K562 (cell line): ENCODE results near the gene TFPI. TPM values are rescaled to one million over a fixed set of nuclear protein-coding genes. Genes with fewer than 3 reads are reported as not detected.

Experiments
- ATAC-seq: fragments of 200-7000 bp; cut with Tn5 transposase; 3 replicates; pipeline ENCODE4 v1.9.1; 2020; ENCODE audit warnings: moderate library complexity
- BruUV-seq: library from RNA; stranded (reverse); fragments of 400-500 nt; replicated peaks from 2 replicates; lab custom pipeline; 2021; lab: Mats Ljungman, UMichigan
- CTCF ChIA-PET: fragments of 300-600 bp; formaldehyde crosslinking; extraction: SDS; loops from one replicate; lab custom pipeline; 2021; ENCODE audit warnings: low intra/inter-chr PET ratio; lab: Yijun Ruan, JAX
- POLR2A ChIA-PET: fragments of 300-600, 350-650 bp; sonication (Branson Sonifier 250); formaldehyde crosslinking; extraction: SDS; loops from one replicate; lab custom pipeline; 2021; ENCODE audit warnings: antibody characterized with exemption, inconsistent platforms; lab: Yijun Ruan, JAX
- DNase-seq, 4 experiments: peaks; one replicate each; pipeline versions ENCODE4 v3.0.0 to v3.0.0-alpha.2; 2011 to 2018; ENCODE audit warnings: low spot score in 3 of 4, mixed read lengths in 3 of 4; ENCODE audit errors: extremely low read depth in 1 of 4
- FAIRE-seq: peaks from 2 replicates; lab custom pipeline; 2011; peaks lifted over from hg19 to GRCh38; lab: Jason Lieb, UNC
- H2AFZ ChIP-seq: 2 replicates; pipeline ENCODE4 v1.6.0; 2011; ENCODE audit warnings: low read depth, low read length, control low read depth, inconsistent platforms
- H3K27ac ChIP-seq: fragments of 200-600 bp; 3 replicates; pipeline ENCODE4 v1.8.0; 2011; ENCODE audit warnings: low read depth, mild to moderate bottlenecking, control low read depth, inconsistent platforms, low read length, moderate library complexity, mixed read lengths; ENCODE audit errors: extremely low read depth
- H3K27me3 ChIP-seq, 2 experiments: fragments of 300-600 bp in 1 of 2; 2 replicates in 1 of 2; 3 replicates in 1 of 2; pipeline versions ENCODE4 v1.6.0 to v1.8.0; 2011; ENCODE audit warnings: inconsistent platforms in 2 of 2, low read length in 2 of 2, mild to moderate bottlenecking in 1 of 2, mixed read lengths in 1 of 2, moderate library complexity in 1 of 2; ENCODE audit not compliant: control insufficient read depth in 2 of 2, insufficient read depth in 2 of 2
- H3K36me3 ChIP-seq: fragments of 300-600 bp; 3 replicates; pipeline ENCODE4 v1.8.0; 2011; ENCODE audit warnings: mild to moderate bottlenecking, low read length, inconsistent platforms; ENCODE audit not compliant: control insufficient read depth, insufficient read depth
- H3K4me1 ChIP-seq, 2 experiments: fragments of 200-600 bp in 1 of 2; replicated peaks in 1 of 2; 2 replicates in 1 of 2; 3 replicates in 1 of 2; pipeline versions ENCODE4 v1.5.1 to v1.8.0; 2011; ENCODE audit warnings: inconsistent platforms in 2 of 2, low read length in 2 of 2, mild to moderate bottlenecking in 1 of 2, mixed read lengths in 1 of 2, moderate library complexity in 1 of 2; ENCODE audit not compliant: control insufficient read depth in 2 of 2, insufficient read depth in 2 of 2
- H3K4me2 ChIP-seq: 2 replicates; pipeline ENCODE4 v1.6.1; 2011; ENCODE audit warnings: low read length, control low read depth, inconsistent platforms, mixed read lengths; ENCODE audit not compliant: insufficient read depth
- H3K4me3 ChIP-seq: fragments of 200-600 bp; sonication (generic), shearing (Covaris generic); 2 replicates; pipeline ENCODE4 v1.5.1; 2016; ENCODE audit warnings: control low read depth, inconsistent platforms
- H3K79me2 ChIP-seq: fragments of 200-600 bp; 3 replicates; pipeline ENCODE4 v1.8.0; 2011; ENCODE audit warnings: low read length, inconsistent platforms; ENCODE audit not compliant: control insufficient read depth, insufficient read depth
- H3K9ac ChIP-seq, 2 experiments: 2 replicates each; pipeline versions ENCODE4 v1.6.0 to v1.6.1; 2011; ENCODE audit warnings: low read depth in 2 of 2, low read length in 2 of 2, control low read depth in 1 of 2, inconsistent platforms in 1 of 2, mild to moderate bottlenecking in 1 of 2, mixed read lengths in 1 of 2; ENCODE audit not compliant: insufficient read depth in 1 of 2
- H3K9me1 ChIP-seq: one replicate; pipeline ENCODE4 v1.6.0; 2011; ENCODE audit warnings: inconsistent platforms, mild to moderate bottlenecking, low read length, moderate library complexity; ENCODE audit not compliant: control insufficient read depth, insufficient read depth
- H3K9me3 ChIP-seq: replicated peaks from 2 replicates; pipeline ENCODE4 v1.5.1; 2011; ENCODE audit warnings: low read depth, low read length, inconsistent platforms; ENCODE audit not compliant: control insufficient read depth, insufficient read depth
- H4K20me1 ChIP-seq: replicated peaks from 2 replicates; pipeline ENCODE4 v1.6.1; 2011; ENCODE audit warnings: low read length, inconsistent platforms, mixed read lengths; ENCODE audit not compliant: control insufficient read depth, insufficient read depth
- CEBPB ChIP-seq: fragments of 450-650 bp; IDR thresholded peaks from 2 replicates; pipeline ENCODE4 v1.6.1; 2016; ENCODE audit warnings: missing genetic modification characterization, missing compliant biosample characterization
- CEBPG ChIP-seq, 3 experiments: fragments of 200-800 bp in 1 of 3; sonication (Bioruptor generic) in 1 of 3; sonication (generic) in 1 of 3; formaldehyde crosslinking in 1 of 3; IDR thresholded peaks in 2 of 3; conservative IDR thresholded peaks in 1 of 3; 2 replicates each; pipeline versions ENCODE4 v1.6.1 to v1.8.0; 2016 to 2022; ENCODE audit warnings: missing compliant biosample characterization in 2 of 3, missing genetic modification characterization in 2 of 3, mild to moderate bottlenecking in 1 of 3, missing genetic modification reagents in 1 of 3
- CTCF ChIP-seq, 3 experiments: IDR thresholded peaks in 2 of 3; conservative IDR thresholded peaks in 1 of 3; 2 replicates each; pipeline ENCODE4 v1.5.1; 2011 to 2012; ENCODE audit warnings: low read length in 3 of 3, mild to moderate bottlenecking in 3 of 3, control low read depth in 2 of 3, improper control_type of control experiment in 1 of 3, inconsistent platforms in 1 of 3, low read depth in 1 of 3, mixed read lengths in 1 of 3, moderate library complexity in 1 of 3; ENCODE audit not compliant: insufficient read depth in 2 of 3
- ZNF77 ChIP-seq: fragments of 250-450 bp; sonication (Bioruptor Pico); IDR thresholded peaks from 2 replicates; pipeline ENCODE4 v1.5.0; 2020
- WGBS: fragments of 100-300 bp; shearing (Covaris generic); methylation state at CpG from one replicate; pipeline ENCODE4 v1.1.6; 2016; ENCODE audit warnings: low coverage, mixed read lengths; ENCODE audit not compliant: insufficient coverage; ENCODE audit errors: missing lambda C conversion rate; 5-methylcytosine and 5-hydroxymethylcytosine counted together
- in situ Hi-C: fragments of 300-500 bp; cut with MboI; formaldehyde crosslinking; loops from 4 replicates; pipeline ENCODE4 v1.15.0; 2018; ENCODE audit warnings: inconsistent platforms, mixed read lengths
- intact Hi-C: fragments of 100-400 bp; cut with micrococcal nuclease; formaldehyde crosslinking; loops from 2 replicates; pipeline ENCODE4 v1.14.2; 2022
- polyA plus RNA-seq, 8 experiments: library from polyadenylated mRNA; depleted of rRNA in 4 of 8; stranded (reverse) in 5 of 8; unstranded in 3 of 8; fragments of >200 nt; fragmentation: Nextera tagmentation in 2 of 8; fragmentation: Illumina TruSeq in 1 of 8; extraction: Ambion mirVana in 2 of 8; extraction: Trizol in 1 of 8; gene quantifications; 2 replicates each; pipeline versions ENCODE4 v1.2.1 to v1.2.3, GENCODE V29; 2011 to 2014; ENCODE audit warnings: inconsistent platforms in 1 of 8, missing spikeins in 1 of 8
- total RNA-seq, 7 experiments: library from RNA; depleted of rRNA in 6 of 7; stranded (reverse); fragments of >200 nt in 6 of 7; fragmentation: Illumina TruSeq in 2 of 7; extraction: Trizol in 2 of 7; gene quantifications; 2 replicates each; pipeline versions ENCODE4 v1.2.1 to v1.2.3, GENCODE V29; 2011 to 2021; ENCODE audit warnings: low replicate concordance in 1 of 7

The TFPI gene
- total and polyA plus RNA-seq, 9 of the 15 experiments (the other 6 are each of a cell fraction or from before 2014, with no cell fraction given) = 53.5 to 219 (median 100) TPM

GRCh38 chr2:187442778-187443177 is 111.5 kb downstream of the TFPI start:
- TF ChIP-seq CEBPB (peak; percentile 57; the same call in 1 of the 2 replicates), ZNF77 (CRISPR knock-in tag) (no peak), CEBPG (CRISPR knock-in tag; IDR thresholded peaks at IDR 0.05) (no peak), CEBPG (tag; conservative IDR thresholded peaks at IDR 0.05 in 1 of 2, IDR thresholded peaks at IDR 0.05 in 1 of 2) (peak in 1 of 2 experiments; percentile 58; a peak in 2 of 4 replicates), CTCF (IDR thresholded peaks at IDR 0.05 in 2 of 3, conservative IDR thresholded peaks at IDR 0.05 in 1 of 3; ENCODE audit: insufficient read depth in 2 of 3, low read depth in 1 of 3, low read length in 3 of 3) (no peak)
- H3K27me3 ChIP-seq = no peaks in the 10 kb centered on the region
- H2AFZ ChIP-seq = no peak overlapping the region
- no peak for FAIRE-seq
- H3K4me3 ChIP-seq = no peak overlapping the region
- no peaks in the 10 kb centered on the region for H3K36me3 ChIP-seq
- WGBS = 11% methylated on average over 2 of the region's 2 CpGs
- H3K4me2 ChIP-seq = no peak overlapping the region
- H3K4me1 ChIP-seq = no peaks in the 10 kb centered on the region
- intact Hi-C loops (no loop called here), in situ Hi-C loops (loop anchor here (25.0 kb wide), 1 partner anchor 555 kb away; no protein-coding TSS in a partner anchor)
- no peak overlapping the region for H3K27ac ChIP-seq
- CTCF ChIA-PET = no interaction called here
- DNase-seq = no peak
- H4K20me1 ChIP-seq = no peaks in the 10 kb centered on the region
- H3K9me1 ChIP-seq = no peaks in the 10 kb centered on the region
- no peak for ATAC-seq
- no peaks in the 10 kb centered on the region for H3K9me3 ChIP-seq
- no TSS peak for BruUV-seq
- H3K9ac ChIP-seq = no peak overlapping the region
- H3K79me2 ChIP-seq = no peaks in the 10 kb centered on the region
- POLR2A ChIA-PET = interaction anchor here (0.6 kb wide), 1 partner anchor 501 kb away, joined by 4 read pairs; no protein-coding TSS in a partner anchor
